GM19467 (cell line): Measurements from ENCODE around the gene HSH2D.
A peak's percentile ranks its signal among the peaks of the same experiment; 100 is the strongest.

Experiments
- ATAC-seq: cut with Tn5 transposase; IDR thresholded peaks from one replicate; pipeline ENCODE4 v1.9.1; 2021; ENCODE audit warnings: mild to moderate bottlenecking, moderate library complexity; ENCODE audit not compliant: unreplicated experiment

The HSH2D gene

DNA sequence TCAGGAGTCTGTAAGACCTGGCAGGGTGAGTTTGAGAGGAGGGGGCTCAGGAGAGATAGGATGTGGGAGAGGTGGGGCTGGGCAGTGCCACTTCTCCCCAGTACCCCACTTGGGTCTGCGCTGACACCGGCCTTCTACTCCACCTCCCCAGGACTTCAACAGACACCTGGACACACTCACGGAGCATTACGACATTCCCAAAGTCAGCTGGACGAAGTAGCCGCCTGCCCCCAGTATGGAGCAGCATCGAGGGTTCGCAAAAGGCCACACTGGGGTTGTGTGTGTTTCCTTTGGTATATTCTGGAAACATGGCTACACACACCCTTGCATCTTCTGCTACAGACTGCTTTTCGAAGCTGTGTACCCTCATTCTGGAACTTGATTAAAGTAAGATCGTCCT is 47.3 kb downstream of the HSH2D start:
- ATAC-seq = no peak

GRCh38 chr19:16191216-16191908 is 47.9 kb downstream of the HSH2D start:
- ATAC-seq = no peak

- no peak for ATAC-seq
These were observed 50.0 kb downstream of the HSH2D start for GRCh38 chr19:16193466-16193865.

DNA sequence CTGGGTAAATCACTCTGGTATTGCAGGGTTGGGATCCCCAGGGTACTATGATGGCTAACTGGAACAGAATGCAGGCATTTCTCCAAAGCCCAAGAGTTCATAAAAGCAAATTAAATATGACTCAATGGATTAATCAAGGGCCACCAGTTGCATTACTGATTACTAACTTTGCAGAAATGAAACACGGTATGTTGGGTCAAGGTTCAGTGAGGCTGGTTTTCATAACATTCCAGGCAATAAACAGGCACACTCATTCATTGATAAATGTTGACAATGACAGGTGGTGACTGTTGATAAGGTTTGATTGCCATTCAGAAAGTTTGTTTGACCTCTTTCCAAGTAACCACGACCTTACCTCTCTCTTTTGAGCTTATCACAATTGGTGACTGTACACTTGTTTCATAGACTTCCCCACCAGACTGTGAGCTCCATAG is 53.7 kb downstream of the HSH2D start:
- ATAC-seq = no peak

DNA sequence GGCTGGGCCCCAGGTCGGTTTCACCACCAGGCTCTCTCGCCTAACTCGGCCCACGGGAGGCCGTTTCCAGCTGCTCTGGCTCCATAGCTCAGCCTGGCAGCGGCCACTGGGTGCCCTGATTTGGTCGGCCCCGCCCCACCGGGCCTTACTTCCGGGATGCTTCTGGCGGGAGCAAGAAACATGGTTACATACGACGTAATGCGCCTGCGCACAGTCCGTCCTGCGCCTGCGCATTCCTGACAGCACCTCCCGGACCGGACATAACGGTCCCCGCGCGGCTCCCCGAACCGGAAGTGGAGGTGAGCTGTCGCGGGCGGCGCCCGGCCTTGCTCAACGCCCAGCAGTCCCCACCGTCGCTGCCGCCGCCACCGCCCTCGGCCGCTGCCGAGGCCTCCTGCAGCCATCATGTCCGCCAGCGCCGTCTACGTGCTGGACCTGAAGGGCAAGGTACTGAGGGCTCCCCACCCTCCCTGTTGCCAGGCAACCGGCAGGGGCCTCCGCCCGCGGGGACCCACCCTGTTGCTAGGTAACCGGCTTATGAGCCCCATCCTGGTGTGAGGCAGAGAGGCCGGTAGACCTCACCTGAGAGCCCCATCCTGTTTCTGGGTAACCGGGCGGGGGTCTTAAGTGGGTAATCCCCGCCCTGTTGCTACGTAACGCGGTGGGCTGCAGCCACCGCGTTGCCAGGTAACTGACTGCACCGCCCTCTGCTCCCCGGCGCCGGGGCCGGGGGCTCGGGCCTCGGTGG is 54.3 kb downstream of the HSH2D start, which contains the start of gene AP1M1:
AP1M1 (plus strand) TSS at position 290 of the 748 bp plus-strand sequence; CDS start at position 406, 116 bp downstream.
- ATAC-seq = peak; percentile 80

DNA sequence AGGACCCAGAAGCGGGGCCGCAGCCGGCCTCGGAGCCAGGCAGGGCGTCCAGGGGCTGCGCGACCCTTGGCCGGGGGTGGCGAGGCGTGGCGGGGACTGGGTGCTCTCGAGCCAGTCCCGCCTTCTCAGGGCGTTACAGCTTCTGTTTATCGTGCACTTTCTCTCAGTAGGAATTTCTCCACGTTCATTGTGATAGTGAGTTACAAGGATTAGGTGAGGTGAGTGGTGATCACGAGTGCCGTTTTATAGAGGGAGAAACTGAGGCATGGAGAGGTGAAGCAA is 54.8 kb downstream of the HSH2D start:
- ATAC-seq = no peak

DNA sequence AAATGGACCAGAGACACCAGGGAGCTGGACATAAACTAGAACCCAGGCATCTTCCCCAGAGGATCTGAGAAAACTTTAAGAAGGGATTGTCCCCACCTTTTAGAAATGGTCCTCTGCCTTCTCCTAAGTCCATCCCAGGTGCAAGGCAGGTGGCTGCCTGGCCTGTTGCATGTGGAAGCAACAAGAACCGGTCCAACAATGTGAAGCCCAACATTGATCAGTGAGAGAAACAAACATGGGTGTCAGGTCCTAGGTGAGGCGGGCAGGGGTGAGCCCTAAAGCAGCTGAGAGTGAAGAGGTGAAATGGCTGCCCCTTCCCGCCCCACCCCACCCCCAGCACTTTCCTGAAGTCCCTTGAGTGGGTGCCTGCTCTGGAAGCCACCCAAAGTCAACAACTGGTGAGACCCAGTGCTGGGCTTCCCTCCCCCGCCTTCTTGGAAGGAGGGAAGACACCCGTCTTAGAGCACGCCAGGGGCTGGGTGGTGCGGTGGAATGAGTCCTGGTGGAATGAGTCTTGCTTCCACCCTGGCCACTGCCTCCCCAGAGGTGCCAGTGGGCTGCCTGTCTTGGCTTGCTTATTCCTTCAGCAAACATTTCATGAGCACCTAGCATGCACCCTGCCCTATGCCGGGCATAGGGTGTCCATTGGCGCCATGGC is 55.9 kb downstream of the HSH2D start:
- no peak for ATAC-seq

- no peak for ATAC-seq
These were observed 56.8 kb downstream of the HSH2D start for GRCh38 chr19:16200038-16201010.

GRCh38 chr19:16201011-16201391 is 57.5 kb downstream of the HSH2D start:
- no peak for ATAC-seq

- no peak for ATAC-seq
These were observed 59.1 kb downstream of the HSH2D start for GRCh38 chr19:16202320-16203255.

DNA sequence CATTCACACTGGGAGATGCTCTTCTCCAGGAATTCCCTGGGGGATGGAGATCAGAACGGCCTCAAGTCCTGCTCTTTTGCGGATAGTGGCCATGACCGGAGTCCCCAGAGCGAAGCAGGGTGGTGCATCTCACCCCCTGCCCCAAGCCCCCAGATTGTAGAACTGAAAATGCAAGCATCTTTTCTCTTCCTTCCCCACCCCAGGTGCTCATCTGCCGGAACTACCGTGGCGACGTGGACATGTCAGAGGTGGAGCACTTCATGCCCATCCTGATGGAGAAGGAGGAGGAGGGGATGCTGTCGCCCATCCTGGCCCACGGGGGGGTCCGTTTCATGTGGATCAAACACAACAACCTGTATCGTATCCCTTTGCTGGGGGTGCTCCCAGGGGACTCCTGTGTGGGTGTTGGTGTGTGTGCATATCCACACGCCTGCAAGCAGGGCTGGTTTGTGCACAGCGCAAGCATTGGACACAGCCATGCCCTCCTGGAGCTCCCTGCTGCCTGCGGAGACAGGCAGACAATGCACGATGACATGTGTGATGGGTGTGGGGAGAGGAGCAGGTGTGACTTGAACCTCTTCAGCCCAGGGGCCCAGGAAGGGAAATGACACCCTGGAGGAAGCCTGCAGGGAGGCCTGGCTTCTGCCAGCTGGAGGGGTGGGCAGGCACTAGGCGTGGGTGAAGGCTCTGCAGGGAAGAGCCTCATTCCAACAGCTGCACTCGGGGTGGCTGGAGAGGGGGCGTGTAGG is 59.9 kb downstream of the HSH2D start:
- no peak for ATAC-seq

GRCh38 chr19:16204005-16204294 is 60.5 kb downstream of the HSH2D start:
- no peak for ATAC-seq

DNA sequence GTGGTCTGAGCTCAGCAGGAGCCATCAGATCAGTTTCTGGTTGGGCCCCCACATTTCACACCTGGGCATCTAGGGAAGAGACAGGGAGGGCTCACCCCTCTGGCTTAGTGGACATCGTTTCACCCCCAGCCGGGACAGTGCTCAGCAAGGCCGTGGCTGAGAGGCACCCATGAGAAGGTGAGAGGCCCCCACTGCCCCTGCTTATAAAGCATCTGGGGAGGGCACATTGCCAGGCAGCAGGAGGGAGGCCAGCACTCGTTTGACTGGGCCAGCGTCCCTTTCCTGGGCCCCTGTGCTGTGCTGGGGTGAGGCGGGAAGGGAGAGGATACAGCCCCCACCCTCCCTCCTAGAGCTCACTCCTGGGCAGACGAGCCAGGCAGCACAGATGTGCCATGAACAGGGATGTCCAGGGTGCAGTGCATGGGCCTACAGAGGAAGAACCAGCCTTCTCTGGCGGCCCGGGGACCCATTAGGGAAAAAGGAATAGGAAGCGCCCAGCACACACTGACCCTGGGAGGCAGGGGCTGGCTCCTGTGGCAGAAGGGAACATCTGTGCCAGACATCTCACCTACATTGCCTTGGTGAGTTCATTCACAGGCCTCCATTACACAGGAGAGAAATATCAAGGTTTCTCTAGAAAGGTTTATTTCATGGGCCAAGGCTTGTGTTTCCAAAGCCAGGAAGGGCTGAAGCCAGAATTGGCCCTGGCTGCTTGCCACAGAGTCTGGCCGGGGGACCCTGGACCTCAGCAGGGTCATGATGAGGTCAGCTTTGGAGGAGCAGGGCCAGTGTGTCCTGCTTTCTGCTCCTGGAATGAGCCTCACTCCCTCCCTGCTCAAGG is 61.9 kb downstream of the HSH2D start:
- ATAC-seq = no peak

- no peak for ATAC-seq
These were observed 62.6 kb downstream of the HSH2D start for GRCh38 chr19:16206046-16206605.

DNA sequence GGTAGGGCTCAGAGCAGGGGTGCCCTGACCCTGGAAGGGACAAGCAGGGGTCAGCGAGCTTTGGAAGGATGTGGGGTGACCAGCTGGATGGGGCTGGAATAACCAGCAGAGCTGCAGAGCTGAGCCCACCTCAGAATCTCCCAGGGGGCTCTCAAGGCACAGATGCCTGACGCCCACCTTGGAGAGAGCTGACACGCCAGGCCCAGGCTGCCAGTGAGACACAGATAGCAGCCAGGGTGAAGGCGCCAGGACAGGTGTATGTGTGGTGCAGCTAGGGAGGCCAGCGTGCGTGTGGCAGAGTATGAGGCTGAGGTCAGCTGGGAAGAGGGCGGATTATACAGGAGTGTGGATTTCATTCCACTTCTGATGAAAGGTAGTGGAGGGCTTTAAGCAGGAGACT is 63.2 kb downstream of the HSH2D start:
- ATAC-seq = no peak

DNA sequence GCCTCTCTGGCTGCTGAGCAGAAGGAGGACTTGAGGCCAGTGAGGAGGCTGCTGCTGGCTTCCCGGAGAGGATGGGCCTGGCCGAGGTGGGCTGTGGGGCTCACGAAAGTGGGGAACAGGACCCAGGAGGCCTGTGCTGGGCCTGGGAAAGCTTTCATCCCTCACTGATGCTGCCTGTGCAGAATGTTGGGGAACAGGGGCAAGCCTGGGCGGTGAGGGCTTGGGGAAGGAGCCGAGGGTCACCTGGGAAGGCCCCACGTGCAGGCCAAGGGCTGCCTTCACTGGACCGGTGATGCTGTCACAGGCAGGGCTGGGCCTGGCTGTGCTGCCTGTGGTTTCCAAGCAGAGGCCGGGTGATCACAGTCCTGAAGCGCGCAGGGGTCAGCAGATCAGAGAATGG is 63.6 kb downstream of the HSH2D start:
- no peak for ATAC-seq

DNA sequence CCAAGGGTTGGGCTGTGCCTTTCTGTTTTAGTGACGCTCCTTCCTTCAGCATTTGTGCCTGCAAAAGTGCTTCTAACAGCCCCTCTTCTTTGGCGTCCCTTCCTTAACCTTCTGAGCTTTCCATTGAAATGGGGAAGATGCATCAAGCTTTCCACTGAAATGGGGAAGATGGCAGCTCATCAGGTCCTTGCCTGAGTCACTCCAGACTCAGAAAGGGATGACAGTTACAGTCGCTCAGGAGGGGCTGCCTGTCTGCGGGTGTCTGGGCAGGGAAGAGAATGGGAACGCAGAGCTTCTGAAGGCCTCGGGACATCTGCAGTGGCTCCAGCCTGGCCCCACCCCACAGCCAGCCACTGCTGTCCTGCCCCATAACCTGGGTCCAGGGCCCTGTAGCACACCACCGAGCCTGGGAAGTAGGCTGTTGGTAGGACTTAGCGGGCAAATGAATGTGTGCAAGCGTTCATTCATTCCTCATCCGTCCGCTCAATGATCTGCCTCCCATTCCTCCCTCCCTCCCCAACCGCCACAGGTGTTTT is 64.1 kb downstream of the HSH2D start:
- no peak for ATAC-seq
